Spleen (tissue), 7 donors: ENCODE results near the gene SLC22A3.

ENCODE experiments used
- CTCF ChIP-seq, 11 experiments: fragments of 200-600 bp in 7 of 11; fragments of 450-650 bp in 4 of 11; sonication (generic) in 4 of 11; IDR thresholded peaks in 8 of 11; conservative IDR thresholded peaks in 3 of 11; 1 replicate in 7 of 11; 2 replicates in 4 of 11; pipeline versions ENCODE4 v1.4.0 to v1.8.0; 2016 to 2021; ENCODE audit warnings: antibody characterized with exemption in 11 of 11, inconsistent platforms in 4 of 11, mild to moderate bottlenecking in 1 of 11
- POLR2A ChIP-seq, 3 donors: fragments of 450-650 bp; IDR thresholded peaks; one replicate each; pipeline ENCODE4 v1.5.1; 2017; ENCODE audit warnings: antibody characterized with exemption in 3 of 3, mild to moderate bottlenecking in 1 of 3
- POLR2AphosphoS5 ChIP-seq, 3 donors: sonication (generic); formaldehyde crosslinking; IDR thresholded peaks; one replicate each; pipeline ENCODE4 v1.5.1; 2017; ENCODE audit warnings: antibody characterized with exemption in 3 of 3
- donor health status: DM: no; HTN: no; CAD: no; lungs with moderate emphysema.
- donor health status: DM: no; HTN: no; CAD: no.
- donor health status: DM: no; HTN: no; CAD: no.

DNA sequence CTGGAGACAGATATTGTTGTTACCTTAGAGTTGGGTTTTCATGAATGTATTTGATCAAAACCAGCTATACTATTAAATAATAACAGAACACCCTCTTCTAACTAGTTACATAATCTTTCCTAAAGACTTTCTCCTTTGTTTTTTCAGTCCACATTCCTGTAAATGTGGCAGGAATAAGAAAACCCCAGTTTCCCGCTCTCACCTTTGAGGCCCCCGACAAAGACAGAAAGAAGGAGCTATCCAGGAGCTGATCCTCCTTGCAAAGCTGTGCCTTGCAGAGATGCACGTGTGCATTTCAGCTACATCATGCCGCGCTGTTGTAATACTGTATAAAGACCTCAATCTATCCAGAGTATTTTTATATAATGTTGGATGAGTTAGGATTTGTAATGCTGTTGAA lies 102.7 kb downstream of the SLC22A3 start:
- TF ChIP-seq POLR2A (IDR thresholded peaks at IDR 0.05) (no peak), CTCF (IDR thresholded peaks at IDR 0.05 in 8 of 11, conservative IDR thresholded peaks at IDR 0.05 in 3 of 11) (no peak), POLR2AphosphoS5 (IDR thresholded peaks at IDR 0.05) (no peak)
